ENCODE measurements around the gene DACT2. TPM values are rescaled to one million over a fixed set of nuclear protein-coding genes. Genes with fewer than 3 reads are reported as not detected.

The DACT2 gene
- total and polyA plus RNA-seq, 2 donors (not counting 1 experiment from before 2014, with no cell fraction given) = not detected

GRCh38 chr6:168318579-168319278 lies 848 bp downstream of the DACT2 start:
- Histone ChIP-seq H4K20me1 (ENCODE audit: control insufficient read depth, extremely low read depth, insufficient read depth, low read length) (no peaks in the 10 kb centered on the region), H3K79me2 (ENCODE audit: control insufficient read depth, insufficient read depth, low read length) (no peaks in the 10 kb centered on the region), H3K9ac (ENCODE audit: insufficient read depth, low read length) (no peak overlapping the region), H3K4me1 (ENCODE audit: control insufficient read depth, extremely low read depth, insufficient read depth, low read length) (no peaks in the 10 kb centered on the region), H3K27me3 (ENCODE audit: control insufficient read depth, insufficient read depth, low read length) (no peaks in the 10 kb centered on the region), H3K4me2 (ENCODE audit: extremely low read depth, insufficient read depth, low read length) (no peak overlapping the region), H3K27ac (ENCODE audit: insufficient read depth, low read length) (no peak overlapping the region), H3K9me3 (ENCODE audit: control insufficient read depth, insufficient read depth, low read depth, low read length) (no peaks in the 10 kb centered on the region), H3K4me3 (replicated peaks in 1 of 4; ENCODE audit: control extremely low read depth in 1 of 4, insufficient read depth in 1 of 4, low read depth in 3 of 4, low read length in 4 of 4) (no peak overlapping the region), H3K36me3 (ENCODE audit: control insufficient read depth, insufficient read depth, low read length) (no peaks in the 10 kb centered on the region), H2AFZ (ENCODE audit: low read length) (no peak overlapping the region)
- TF ChIP-seq EZH2 (IDR thresholded peaks at IDR 0.05; ENCODE audit: low read length, missing control alignments) = no peak
- TF ChIP-seq CTCF (conservative IDR thresholded peaks at IDR 0.05 in 1 of 2, IDR thresholded peaks at IDR 0.05 in 1 of 2; ENCODE audit: low read depth in 1 of 2, low read length in 2 of 2) = no peak
- DNase-seq (ENCODE audit: low read depth in 2 of 2) = no peak

DNA sequence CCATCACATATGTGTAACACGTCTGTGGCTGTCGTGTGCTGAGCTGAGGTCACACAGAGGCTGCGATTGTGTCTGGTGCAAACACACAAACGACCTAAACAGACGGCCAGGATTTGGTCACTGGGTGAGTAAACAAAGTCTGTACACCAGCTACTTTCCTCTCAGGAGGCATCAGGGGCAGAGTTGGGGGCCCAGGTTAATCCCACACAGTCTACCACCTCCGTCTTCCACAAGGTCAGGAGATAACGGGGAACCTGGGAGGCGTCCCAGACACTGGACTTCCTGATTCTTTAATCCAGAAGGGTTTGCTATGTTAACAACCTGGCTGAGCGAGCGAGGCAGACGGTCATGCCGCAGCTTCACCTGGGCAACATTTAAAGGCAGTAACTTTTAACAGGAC lies 1.5 kb downstream of the DACT2 start:
- no peak overlapping the region for H3K9ac ChIP-seq (ENCODE audit: insufficient read depth, low read length)
- DNase-seq (ENCODE audit: low read depth in 2 of 2) = no peak
- H4K20me1 ChIP-seq (ENCODE audit: control insufficient read depth, extremely low read depth, insufficient read depth, low read length) = no peaks in the 10 kb centered on the region
- no peaks in the 10 kb centered on the region for H3K9me3 ChIP-seq (ENCODE audit: control insufficient read depth, insufficient read depth, low read depth, low read length)
- no peak overlapping the region for H3K4me3 ChIP-seq (replicated peaks in 1 of 4; ENCODE audit: control extremely low read depth in 1 of 4, insufficient read depth in 1 of 4, low read depth in 3 of 4, low read length in 4 of 4)
- no peaks in the 10 kb centered on the region for H3K27me3 ChIP-seq (ENCODE audit: control insufficient read depth, insufficient read depth, low read length)
- H3K27ac ChIP-seq (ENCODE audit: insufficient read depth, low read length) = no peak overlapping the region
- TF ChIP-seq EZH2 (IDR thresholded peaks at IDR 0.05; ENCODE audit: low read length, missing control alignments) (no peak), CTCF (conservative IDR thresholded peaks at IDR 0.05 in 1 of 2, IDR thresholded peaks at IDR 0.05 in 1 of 2; ENCODE audit: low read depth in 1 of 2, low read length in 2 of 2) (no peak)
- no peak overlapping the region for H3K4me2 ChIP-seq (ENCODE audit: extremely low read depth, insufficient read depth, low read length)
- H3K4me1 ChIP-seq (ENCODE audit: control insufficient read depth, extremely low read depth, insufficient read depth, low read length) = no peaks in the 10 kb centered on the region
- no peaks in the 10 kb centered on the region for H3K36me3 ChIP-seq (ENCODE audit: control insufficient read depth, insufficient read depth, low read length)
- no peak overlapping the region for H2AFZ ChIP-seq (ENCODE audit: low read length)
- H3K79me2 ChIP-seq (ENCODE audit: control insufficient read depth, insufficient read depth, low read length) = no peaks in the 10 kb centered on the region

- no peaks in the 10 kb centered on the region for H3K36me3 ChIP-seq (ENCODE audit: control insufficient read depth, insufficient read depth, low read length)
- H3K4me1 ChIP-seq (ENCODE audit: control insufficient read depth, extremely low read depth, insufficient read depth, low read length) = no peaks in the 10 kb centered on the region
- DNase-seq (ENCODE audit: low read depth in 2 of 2) = no peak
- H3K4me3 ChIP-seq (replicated peaks in 1 of 4; ENCODE audit: control extremely low read depth in 1 of 4, insufficient read depth in 1 of 4, low read depth in 3 of 4, low read length in 4 of 4) = no peak overlapping the region
- H3K9me3 ChIP-seq (ENCODE audit: control insufficient read depth, insufficient read depth, low read depth, low read length) = no peaks in the 10 kb centered on the region
- no peak overlapping the region for H3K4me2 ChIP-seq (ENCODE audit: extremely low read depth, insufficient read depth, low read length)
- no peaks in the 10 kb centered on the region for H3K79me2 ChIP-seq (ENCODE audit: control insufficient read depth, insufficient read depth, low read length)
- no peak overlapping the region for H2AFZ ChIP-seq (ENCODE audit: low read length)
- no peaks in the 10 kb centered on the region for H4K20me1 ChIP-seq (ENCODE audit: control insufficient read depth, extremely low read depth, insufficient read depth, low read length)
- TF ChIP-seq CTCF (conservative IDR thresholded peaks at IDR 0.05 in 1 of 2, IDR thresholded peaks at IDR 0.05 in 1 of 2; ENCODE audit: low read depth in 1 of 2, low read length in 2 of 2) = no peak
- no peak for TF ChIP-seq EZH2 (IDR thresholded peaks at IDR 0.05; ENCODE audit: low read length, missing control alignments)
- no peak overlapping the region for H3K27ac ChIP-seq (ENCODE audit: insufficient read depth, low read length)
- H3K9ac ChIP-seq (ENCODE audit: insufficient read depth, low read length) = no peak overlapping the region
- H3K27me3 ChIP-seq (ENCODE audit: control insufficient read depth, insufficient read depth, low read length) = no peaks in the 10 kb centered on the region
These were observed 4.0 kb downstream of the DACT2 start for GRCh38 chr6:168315596-168315995.
